ENCODE data around the gene TRAF3IP3.
"Not testable (repeated sequence)": the region's sequence is repeated elsewhere in the genome, so short reads cannot be mapped to it uniquely, and the experiment has no call there.

The TRAF3IP3 gene

GRCh38 chr1:209768354-209768774, 12.5 kb downstream of the TRAF3IP3 start:
- no peak for DNase-seq (ENCODE audit: low read depth)

GRCh38 chr1:209769171-209769904, 13.5 kb downstream of the TRAF3IP3 start:
- DNase-seq (ENCODE audit: low read depth), result peak; percentile 85

DNA sequence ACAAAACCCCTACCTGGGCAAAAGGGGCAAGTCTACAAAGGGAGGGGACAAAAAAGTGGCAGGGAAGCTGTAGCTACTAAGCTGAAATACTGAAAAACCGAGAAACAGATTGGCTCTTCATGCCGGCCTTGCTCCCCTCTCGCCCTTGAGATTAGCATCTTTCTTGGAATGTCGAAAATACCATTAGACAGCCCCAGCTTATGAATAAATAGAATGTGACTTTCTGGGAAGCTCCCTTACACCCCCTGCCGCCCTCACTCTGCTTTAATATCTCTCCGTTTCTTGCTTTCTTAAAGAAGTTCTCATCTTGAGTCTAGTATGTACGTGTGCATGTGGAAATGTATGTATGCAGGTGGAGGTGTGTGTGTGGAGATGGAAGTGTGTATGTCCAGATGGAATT, 14.1 kb downstream of the TRAF3IP3 start:
- peak; percentile 32 for DNase-seq (ENCODE audit: low read depth)

- no peak for DNase-seq (ENCODE audit: low read depth)
These were observed 15.0 kb downstream of the TRAF3IP3 start for GRCh38 chr1:209770636-209771415.

- DNase-seq (ENCODE audit: low read depth), result no peak
These were observed 16.3 kb downstream of the TRAF3IP3 start for GRCh38 chr1:209772126-209772525.

- no peak for DNase-seq (ENCODE audit: low read depth)
These were observed 18.7 kb downstream of the TRAF3IP3 start for GRCh38 chr1:209774592-209774991.

- no peak for DNase-seq (ENCODE audit: low read depth)
These were observed 19.8 kb downstream of the TRAF3IP3 start for GRCh38 chr1:209775678-209776077.

DNA sequence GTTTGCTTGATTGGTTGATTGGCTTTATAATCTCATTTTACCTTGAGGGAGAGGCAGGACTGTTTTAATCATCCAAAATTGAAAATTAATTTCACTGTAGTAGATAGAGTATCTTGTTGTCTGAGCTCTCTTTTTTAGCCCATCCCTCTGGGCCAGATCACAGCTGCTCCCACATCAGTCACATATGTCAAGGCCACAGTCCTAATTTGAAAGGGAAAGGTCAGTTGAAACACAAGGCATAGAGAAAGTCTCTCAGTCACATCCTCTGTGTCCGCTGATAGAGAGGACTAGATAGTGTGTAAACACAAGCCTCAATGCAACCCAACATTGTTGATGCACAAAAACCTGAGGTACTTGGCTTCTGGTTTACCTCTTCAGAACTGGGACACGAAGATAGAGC, 21.7 kb downstream of the TRAF3IP3 start:
- DNase-seq (ENCODE audit: low read depth), result no peak

- no peak for DNase-seq (ENCODE audit: low read depth)
These were observed 22.2 kb downstream of the TRAF3IP3 start for GRCh38 chr1:209778102-209778501.

DNA sequence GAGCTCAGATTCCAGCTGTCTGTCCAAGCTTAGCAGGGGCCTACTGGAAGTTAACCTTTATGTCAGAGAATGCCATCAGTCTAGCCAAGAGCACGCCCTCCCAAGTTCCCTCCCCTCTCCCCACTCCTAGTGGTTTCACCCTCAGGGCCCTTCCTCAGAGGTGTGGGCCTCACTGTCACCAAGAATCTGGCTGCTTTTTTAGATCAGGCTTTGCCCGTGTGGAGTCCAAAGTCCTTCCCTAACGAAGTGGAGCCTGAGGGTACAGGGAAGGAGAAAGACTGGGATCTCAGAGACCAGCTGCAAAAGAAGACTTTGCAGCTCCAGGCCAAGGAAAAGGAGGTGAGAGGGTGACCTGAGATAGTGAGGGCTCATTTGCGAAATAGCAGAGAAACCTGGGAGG, 24.4 kb downstream of the TRAF3IP3 start:
- no peak for DNase-seq (ENCODE audit: low read depth)

- DNase-seq (ENCODE audit: low read depth), result no peak
These were observed 27.5 kb downstream of the TRAF3IP3 start for GRCh38 chr1:209783386-209783785.

DNA sequence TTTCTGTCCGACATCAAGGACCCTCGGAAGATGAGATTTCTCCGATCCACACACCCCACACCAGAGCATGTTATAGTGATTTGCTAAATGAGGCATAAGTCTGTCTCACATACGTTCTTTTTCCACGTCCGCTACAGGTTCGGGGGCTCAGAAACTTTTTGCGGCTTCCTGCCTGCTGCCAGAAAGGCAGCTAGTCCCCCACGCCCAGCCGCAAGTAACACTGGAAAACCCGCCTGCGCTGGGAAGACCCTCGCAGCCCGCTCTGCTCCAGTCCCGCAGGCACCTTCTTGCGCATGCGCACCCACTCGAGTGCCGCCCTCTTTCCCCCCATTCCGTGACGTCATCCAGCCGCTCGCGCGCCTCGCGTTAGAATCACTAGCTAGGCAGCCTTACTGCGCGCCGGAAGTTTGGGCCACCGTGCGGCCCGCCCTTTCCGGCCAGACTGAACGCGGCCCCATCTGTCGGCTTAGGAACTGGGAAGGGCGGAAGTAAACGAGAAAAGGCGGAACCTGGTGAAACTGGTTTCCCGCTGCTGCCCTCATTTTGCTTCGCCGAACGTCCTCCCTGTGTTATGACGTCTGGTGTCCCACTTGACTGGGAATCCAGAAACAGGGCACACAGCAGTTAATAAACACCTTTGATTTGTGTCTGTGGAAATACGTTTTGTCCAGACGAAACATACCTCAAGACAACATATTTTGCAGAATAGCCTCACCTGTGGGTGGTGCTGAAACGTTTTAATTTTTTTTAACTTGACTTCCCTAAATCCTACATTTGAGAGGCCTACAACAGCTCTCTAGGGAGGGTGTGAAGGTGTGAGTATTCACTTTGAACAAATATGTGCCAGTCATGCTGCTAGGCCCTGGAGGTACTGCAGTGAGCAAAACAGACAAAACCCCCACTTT, 28.7 kb downstream of the TRAF3IP3 start, which contains the start of gene C1orf74:
Gene C1orf74, minus strand, starts transcription at position 295 of the 905 bp plus-strand sequence. CDS start 925 bp downstream, outside the sequence.
- peak; percentile 99 for DNase-seq (ENCODE audit: low read depth)

- no peak for DNase-seq (ENCODE audit: low read depth)
These were observed 29.7 kb downstream of the TRAF3IP3 start for GRCh38 chr1:209785592-209785991.

GRCh38 chr1:209786146-209786545, 30.3 kb downstream of the TRAF3IP3 start:
- DNase-seq (ENCODE audit: low read depth), result no peak

DNA sequence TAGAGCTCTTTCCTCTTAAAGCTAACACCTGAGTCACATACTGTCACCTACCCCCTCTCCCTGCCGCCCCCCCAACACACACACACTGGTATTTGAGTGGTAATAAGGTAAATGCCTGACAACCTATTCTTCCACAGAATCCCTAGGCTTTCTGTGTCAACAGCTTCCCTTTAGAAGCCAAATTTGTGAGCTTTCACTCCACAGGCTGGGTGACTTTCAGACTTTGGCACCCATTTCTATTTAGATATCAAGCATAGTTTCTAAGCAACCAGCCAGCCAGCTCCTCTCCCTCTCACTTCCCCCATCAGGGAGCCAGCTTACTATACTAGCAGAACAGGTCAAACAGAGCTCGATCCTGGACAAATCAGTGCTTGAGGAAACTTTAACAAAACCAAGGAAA, 31.7 kb downstream of the TRAF3IP3 start:
- no peak for DNase-seq (ENCODE audit: low read depth)

DNA sequence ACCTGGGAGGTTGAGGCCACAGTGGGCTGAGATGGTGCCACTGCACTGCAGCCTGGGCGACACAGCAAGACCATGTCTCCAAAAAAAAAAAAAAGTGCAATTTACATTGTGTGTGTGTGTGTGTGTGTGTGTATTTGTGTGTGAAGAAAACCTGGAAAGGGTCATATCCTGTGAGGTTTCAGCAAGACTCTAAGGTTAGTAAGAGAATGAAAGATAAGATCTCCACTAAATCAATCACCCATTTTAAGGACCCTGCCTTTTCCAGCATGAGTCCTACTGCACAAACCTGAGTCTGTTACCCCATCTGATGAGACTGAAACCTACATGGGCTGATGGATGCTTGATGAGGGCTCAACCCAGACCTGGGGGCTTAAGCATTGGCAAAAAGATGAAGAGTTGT, 33.4 kb downstream of the TRAF3IP3 start:
- no peak for DNase-seq (ENCODE audit: low read depth)

GRCh38 chr1:209790286-209791193, 34.7 kb downstream of the TRAF3IP3 start:
- DNase-seq (ENCODE audit: low read depth), result peak; percentile 55

DNA sequence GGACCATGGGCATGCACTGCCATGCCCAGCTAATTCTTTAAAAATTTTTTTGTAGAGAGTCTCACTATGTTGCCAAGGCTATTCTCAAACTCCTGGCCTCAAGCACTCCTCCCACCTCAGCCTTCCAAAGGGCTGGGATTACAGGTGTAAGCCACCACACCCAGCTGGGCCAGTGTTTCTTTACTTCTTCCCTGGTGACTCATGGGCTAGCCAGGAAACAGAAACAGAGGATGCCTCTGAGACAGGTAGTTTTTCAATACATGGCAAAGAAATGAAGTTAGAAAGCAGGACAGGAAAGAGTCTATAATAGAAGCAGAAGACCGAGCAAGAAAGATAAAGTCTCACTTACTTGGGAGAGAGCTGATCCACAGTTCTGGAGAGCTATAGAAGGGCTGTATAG, 36.1 kb downstream of the TRAF3IP3 start:
- no peak for DNase-seq (ENCODE audit: low read depth)

DNA sequence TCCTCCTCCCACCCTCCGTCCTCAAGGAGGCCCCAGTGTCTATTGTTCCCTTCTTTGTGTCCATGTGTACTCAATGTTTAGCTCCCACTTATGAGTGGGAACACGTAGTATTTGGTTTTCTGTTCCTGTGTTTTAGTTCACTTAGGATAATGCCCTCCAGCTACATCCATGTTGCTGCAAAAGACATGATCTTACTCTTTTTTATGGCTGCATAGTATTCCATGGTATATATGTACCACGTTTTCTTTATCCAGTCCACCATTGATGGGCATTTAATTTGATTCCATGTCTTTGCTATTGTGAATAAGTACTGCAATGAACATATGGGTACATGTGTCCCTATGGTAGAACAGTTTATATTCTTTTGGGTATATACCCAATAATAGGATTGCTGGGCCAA, 37.9 kb downstream of the TRAF3IP3 start:
- not testable (repeated sequence) for DNase-seq (ENCODE audit: low read depth)

DNA sequence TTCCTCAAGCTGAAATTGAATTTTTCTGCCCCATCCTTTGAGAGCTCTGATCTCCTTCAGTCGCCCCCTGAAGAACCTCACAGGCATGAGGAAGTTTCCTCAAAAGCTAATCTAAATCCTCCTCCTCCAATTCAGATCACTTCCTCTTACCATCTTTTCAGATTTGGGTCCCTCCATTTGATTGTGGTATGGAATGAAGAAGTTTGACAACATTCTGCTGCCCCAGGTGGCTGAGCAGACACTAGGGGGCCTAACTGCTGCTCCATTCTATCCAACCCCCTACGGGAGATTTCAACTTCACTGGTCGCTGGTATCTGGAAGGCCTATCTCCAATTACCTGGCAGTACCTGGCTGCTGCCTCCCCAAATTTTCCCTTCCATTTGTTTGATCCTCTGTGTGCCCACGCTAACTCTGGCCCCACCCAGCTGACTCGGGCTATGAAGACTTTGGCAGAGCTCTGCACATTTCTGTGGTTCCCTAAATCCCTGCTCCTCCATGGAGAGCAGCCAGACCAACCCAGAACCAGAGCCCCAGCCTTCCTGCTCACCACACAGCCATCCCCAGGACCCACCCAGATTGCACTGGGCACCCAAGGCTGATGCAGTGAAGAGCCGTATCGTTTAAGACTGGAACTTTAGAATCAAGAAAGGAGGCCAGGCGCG, 42.3 kb downstream of the TRAF3IP3 start:
- no peak for DNase-seq (ENCODE audit: low read depth)

Measured in ELR (cell line).